Endothelial cell of umbilical vein (primary cell): ENCODE results near the gene SCAPER. TPM values are rescaled to one million over a fixed set of nuclear protein-coding genes. Genes with fewer than 3 reads are reported as not detected.

ENCODE experiments used
- BruUV-seq: library from RNA; stranded (reverse); fragments of 400-500 nt; replicated peaks from 2 replicates; lab custom pipeline; 2021; lab: Mats Ljungman, UMichigan
- CTCF ChIA-PET: fragments of 300-600, 350-600 bp; sonication (Branson Sonifier 250); formaldehyde crosslinking; loops from one replicate; lab custom pipeline; 2021; ENCODE audit warnings: antibody characterized with exemption, inconsistent platforms; lab: Charles Lee
- POLR2A ChIA-PET: fragments of 300-600, 350-600 bp; sonication (Branson Sonifier 250); formaldehyde crosslinking; loops from one replicate; lab custom pipeline; 2021; ENCODE audit warnings: antibody characterized with exemption, inconsistent platforms; lab: Charles Lee
- DNase-seq: peaks from one replicate; pipeline ENCODE4 v3.0.0-alpha.2; 2011; ENCODE audit warnings: low read depth, low spot score
- FAIRE-seq: peaks from 2 replicates; lab custom pipeline; 2011; peaks lifted over from hg19 to GRCh38; lab: Jason Lieb, UNC
- H2AFZ ChIP-seq: 2 replicates; pipeline ENCODE4 v1.6.0; 2012; ENCODE audit warnings: low read depth, low read length, control low read depth, inconsistent platforms
- H3K27ac ChIP-seq: 2 replicates; pipeline ENCODE4 v1.5.1; 2011; ENCODE audit warnings: low read depth, mild to moderate bottlenecking, control low read depth, low read length, moderate library complexity; ENCODE audit not compliant: insufficient read depth
- H3K27me3 ChIP-seq, 2 experiments: 2 replicates each; pipeline versions ENCODE4 v1.6.0 to v1.6.1; 2011; ENCODE audit warnings: low read length in 2 of 2, mixed read lengths in 1 of 2; ENCODE audit not compliant: control insufficient read depth in 2 of 2, insufficient read depth in 2 of 2
- H3K36me3 ChIP-seq, 2 experiments: 2 replicates in 1 of 2; 3 replicates in 1 of 2; pipeline ENCODE4 v1.5.1; 2011; ENCODE audit warnings: low read length in 2 of 2, mild to moderate bottlenecking in 1 of 2, moderate library complexity in 1 of 2; ENCODE audit not compliant: control insufficient read depth in 2 of 2, insufficient read depth in 2 of 2; ENCODE audit errors: extremely low read depth in 1 of 2
- H3K4me1 ChIP-seq: 3 replicates; pipeline ENCODE4 v1.5.1; 2011; ENCODE audit warnings: mild to moderate bottlenecking, low read length; ENCODE audit not compliant: control insufficient read depth, insufficient read depth; ENCODE audit errors: extremely low read depth
- H3K4me2 ChIP-seq: 2 replicates; pipeline ENCODE4 v1.6.1; 2011; ENCODE audit warnings: low read length, control low read depth, mixed read lengths; ENCODE audit not compliant: insufficient read depth
- H3K4me3 ChIP-seq, 3 experiments: fragments of 200-600 bp in 1 of 3; sonication (generic), shearing (Covaris generic) in 1 of 3; replicated peaks in 1 of 3; 2 replicates each; pipeline ENCODE4 v1.5.1; 2011 to 2016; ENCODE audit warnings: control low read depth in 3 of 3, low read length in 3 of 3, mild to moderate bottlenecking in 2 of 3, inconsistent platforms in 1 of 3, low read depth in 1 of 3, moderate library complexity in 1 of 3; ENCODE audit not compliant: insufficient read depth in 1 of 3
- H3K79me2 ChIP-seq: 2 replicates; pipeline ENCODE4 v1.6.0; 2012; ENCODE audit warnings: low read length, inconsistent platforms; ENCODE audit not compliant: control insufficient read depth, insufficient read depth
- H3K9ac ChIP-seq: replicated peaks from 2 replicates; pipeline ENCODE3; 2011; ENCODE audit warnings: low read length, control low read depth; ENCODE audit not compliant: insufficient read depth; ENCODE audit errors: extremely low read depth
- H3K9me1 ChIP-seq: replicated peaks from 3 replicates; pipeline ENCODE4 v1.6.0; 2011; ENCODE audit warnings: mild to moderate bottlenecking, low read length; ENCODE audit not compliant: control insufficient read depth, insufficient read depth; ENCODE audit errors: extremely low read depth
- H3K9me3 ChIP-seq: replicated peaks from 2 replicates; pipeline ENCODE4 v1.5.1; 2012; ENCODE audit warnings: low read length, inconsistent platforms; ENCODE audit not compliant: control insufficient read depth, insufficient read depth
- H4K20me1 ChIP-seq: replicated peaks from 2 replicates; pipeline ENCODE3; 2011; ENCODE audit warnings: mild to moderate bottlenecking, low read length; ENCODE audit not compliant: control insufficient read depth, insufficient read depth; ENCODE audit errors: extremely low read depth
- CTCF ChIP-seq, 2 donors: IDR thresholded peaks; 1 replicate in 1 of 2; 2 replicates in 1 of 2; pipeline ENCODE4 v1.5.1; 2011; ENCODE audit warnings: low read length in 2 of 2, mild to moderate bottlenecking in 2 of 2, moderate library complexity in 2 of 2, control low read depth in 1 of 2, inconsistent platforms in 1 of 2, low read depth in 1 of 2; ENCODE audit not compliant: insufficient read depth in 1 of 2; ENCODE audit errors: extremely low read depth in 1 of 2
- EZH2 ChIP-seq: IDR thresholded peaks from 2 replicates; pipeline ENCODE4 v1.6.1; 2012; ENCODE audit warnings: borderline replicate concordance, low read depth, mild to moderate bottlenecking, moderate library complexity, low read length, inconsistent platforms; ENCODE audit not compliant: severe bottlenecking
- FOS ChIP-seq: IDR thresholded peaks from 2 replicates; pipeline ENCODE4 v1.6.1; 2011; ENCODE audit warnings: mild to moderate bottlenecking, low read length, moderate library complexity, borderline replicate concordance; ENCODE audit not compliant: insufficient read depth
- GATA2 ChIP-seq: IDR thresholded peaks from 2 replicates; pipeline ENCODE4 v1.7.0; 2011; ENCODE audit warnings: low read depth, mild to moderate bottlenecking, moderate library complexity, mixed read lengths, low read length; ENCODE audit not compliant: insufficient read length, insufficient read depth
- JUN ChIP-seq: IDR thresholded peaks from 2 replicates; pipeline ENCODE4 v1.6.1; 2011; ENCODE audit warnings: borderline replicate concordance, low read depth; ENCODE audit not compliant: insufficient read length, insufficient read depth
- MYC ChIP-seq: IDR thresholded peaks from one replicate; pipeline ENCODE4 v1.6.1; 2011; ENCODE audit warnings: mild to moderate bottlenecking, low read depth, low read length
- POLR2A ChIP-seq: IDR thresholded peaks from 2 replicates; pipeline ENCODE4 v1.6.1; 2012; ENCODE audit warnings: low read depth, mild to moderate bottlenecking, control low read depth, low read length
- POLR2AphosphoS5 ChIP-seq: IDR thresholded peaks from 2 replicates; pipeline ENCODE4 v1.6.1; 2012; ENCODE audit warnings: low read depth, mild to moderate bottlenecking, control low read depth, low read length, moderate library complexity; ENCODE audit not compliant: insufficient read depth
- dilution Hi-C: fragments of 300-500 bp; cut with MboI; formaldehyde crosslinking; loops from one replicate; pipeline ENCODE4 v1.15.0; 2019; ENCODE audit warnings: low sequenced_read_pairs; ENCODE audit not compliant: extremely low pct_ligation_motif_present
- intact Hi-C: fragments of 100-400 bp; cut with micrococcal nuclease; formaldehyde crosslinking; loops from one replicate; pipeline ENCODE4 v1.10.0; 2022
- polyA plus RNA-seq, 4 experiments: library from polyadenylated mRNA; depleted of rRNA in 3 of 4; stranded (reverse) in 3 of 4; unstranded in 1 of 4; fragments of >200 nt; gene quantifications; 2 replicates each; pipeline versions ENCODE4 v1.2.1 to v1.2.3, GENCODE V29; 2011 to 2012; ENCODE audit warnings: missing spikeins in 1 of 4
- total RNA-seq: library from RNA; stranded (reverse); gene quantifications from 2 replicates; pipeline ENCODE4 v1.2.3, GENCODE V29; 2021
- TF ChIP-seq, protein P1 (sequence below): IDR thresholded peaks from 2 replicates; pipeline ENCODE4 v1.6.1; 2011; ENCODE audit not compliant: insufficient read depth, insufficient read length

SCAPER gene
- total and polyA plus RNA-seq, 2 donors (not counting 3 experiments of a cell fraction or from before 2014, with no cell fraction given) = 2.7 to 12.7 TPM

GRCh38 chr15:76460347-76460746 is 444.8 kb downstream of the SCAPER start:
- Histone ChIP-seq H3K27ac (no peak overlapping the region), H4K20me1 (no peaks in the 10 kb centered on the region), H3K9me1 (no peaks in the 10 kb centered on the region), H2AFZ (no peak overlapping the region), H3K9me3 (no peaks in the 10 kb centered on the region), H3K36me3 (no peaks in the 10 kb centered on the region), H3K79me2 (no peaks in the 10 kb centered on the region), H3K4me2 (no peak overlapping the region), H3K4me1 (no peaks in the 10 kb centered on the region), H3K9ac (no peak overlapping the region), H3K27me3 (no peaks in the 10 kb centered on the region), H3K4me3 (no peak overlapping the region)
- ChIA-PET POLR2A (no interaction called here), CTCF (no interaction called here)
- dilution Hi-C loops (no loop called here), intact Hi-C loops (no loop called here)
- DNase-seq (no peak), FAIRE-seq (no peak)
- no TSS peak for BruUV-seq
- TF ChIP-seq FOS (no peak), POLR2AphosphoS5 (no peak), JUN (no peak), GATA2 (no peak), MYC (no peak), CTCF (IDR thresholded peaks at IDR 0.05; ENCODE audit: extremely low read depth in 1 of 2, insufficient read depth in 1 of 2, low read depth in 1 of 2, low read length in 2 of 2) (no peak), POLR2A (no peak), EZH2 (no peak)
- TF ChIP-seq, protein P1, sequence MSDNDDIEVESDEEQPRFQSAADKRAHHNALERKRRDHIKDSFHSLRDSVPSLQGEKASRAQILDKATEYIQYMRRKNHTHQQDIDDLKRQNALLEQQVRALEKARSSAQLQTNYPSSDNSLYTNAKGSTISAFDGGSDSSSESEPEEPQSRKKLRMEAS = no peak
